GM19239 (cell line): ENCODE results near the gene PTPRT.

Experiments used
- DNase-seq: peaks from one replicate; pipeline ENCODE4 v3.0.0; 2011; ENCODE audit warnings: low spot score; ENCODE audit not compliant: insufficient read length
- FAIRE-seq: peaks from 2 replicates; lab custom pipeline; 2011; peaks lifted over from hg19 to GRCh38; lab: Jason Lieb, UNC

The PTPRT gene

DNA sequence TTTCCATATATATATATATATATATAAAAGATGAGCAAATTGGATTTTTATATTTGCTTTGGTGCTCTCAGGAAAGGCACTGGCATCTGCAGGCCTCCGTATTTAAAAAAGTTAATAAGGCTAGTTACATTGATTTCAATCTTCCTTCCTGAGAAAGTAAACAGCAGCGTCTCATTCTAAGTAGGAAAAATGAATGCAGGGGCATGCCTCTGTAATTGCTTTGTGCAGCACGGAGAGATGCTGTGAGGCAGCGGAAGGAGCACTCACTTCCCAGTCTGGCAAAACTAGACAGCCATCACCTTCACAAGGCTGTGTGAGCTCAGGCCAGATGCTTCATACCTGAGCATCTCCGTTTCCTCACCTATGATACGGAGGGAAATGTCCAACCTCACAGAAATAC, 303.7 kb downstream of the PTPRT start:
- DNase-seq (no peak), FAIRE-seq (no peak)

DNA sequence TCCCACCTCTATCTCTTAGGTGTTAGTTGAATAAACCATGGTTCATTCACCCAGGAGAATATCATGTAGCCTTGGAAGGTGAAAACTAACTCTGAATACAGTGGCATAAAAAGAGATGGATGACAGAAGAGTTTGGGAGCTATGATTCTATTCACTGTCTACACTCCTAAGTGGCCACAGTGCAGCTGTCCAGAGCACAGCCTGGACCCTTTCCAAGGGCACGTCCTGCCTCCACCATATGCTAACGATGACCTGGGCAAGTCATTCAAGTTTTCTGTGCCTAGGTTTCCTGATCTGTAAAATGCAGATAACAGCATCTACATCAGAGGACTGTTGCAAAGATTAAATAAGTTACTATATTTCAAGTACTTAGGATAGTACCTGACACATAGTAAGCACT, 314.1 kb downstream of the PTPRT start:
- DNase-seq (no peak), FAIRE-seq (no peak)

DNA sequence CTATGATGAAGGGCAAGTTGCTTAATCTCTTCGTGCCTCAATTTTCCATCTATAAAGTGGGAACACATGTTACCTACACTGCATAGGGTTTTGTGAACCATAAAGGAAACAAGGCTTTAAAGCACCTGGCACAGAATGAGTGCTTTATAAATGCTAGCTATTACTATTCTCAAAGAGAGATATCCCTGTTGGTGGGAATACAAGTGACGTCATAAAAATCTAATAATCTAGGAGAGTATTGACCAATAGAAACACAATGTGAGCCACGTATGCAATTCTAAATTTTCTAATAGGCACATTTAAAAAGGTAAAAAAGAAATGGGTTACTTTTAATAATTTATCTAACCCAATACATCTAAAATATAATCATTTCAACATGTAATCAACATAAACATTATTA, 316.4 kb downstream of the PTPRT start:
- FAIRE-seq (no peak), DNase-seq (no peak)

DNA sequence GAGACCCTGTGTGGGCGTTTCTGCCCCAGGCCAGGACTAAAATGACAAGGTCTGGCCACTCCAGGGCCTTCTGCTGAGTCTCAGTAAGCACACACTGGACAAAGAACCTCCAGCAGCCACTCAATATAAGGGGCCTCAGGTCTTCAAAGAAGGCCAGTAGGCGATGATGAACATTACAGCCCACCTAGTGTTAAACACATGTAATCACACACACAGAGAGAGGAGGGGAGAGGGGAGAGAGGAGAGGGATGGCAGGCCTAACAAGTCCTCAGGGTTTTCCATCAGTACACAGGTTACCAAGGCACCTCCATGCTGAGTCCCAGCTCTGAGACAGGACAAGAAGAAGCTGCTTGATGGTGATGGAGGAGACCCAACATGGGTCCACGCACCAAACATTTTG, 325.6 kb downstream of the PTPRT start:
- no peak for FAIRE-seq

DNA sequence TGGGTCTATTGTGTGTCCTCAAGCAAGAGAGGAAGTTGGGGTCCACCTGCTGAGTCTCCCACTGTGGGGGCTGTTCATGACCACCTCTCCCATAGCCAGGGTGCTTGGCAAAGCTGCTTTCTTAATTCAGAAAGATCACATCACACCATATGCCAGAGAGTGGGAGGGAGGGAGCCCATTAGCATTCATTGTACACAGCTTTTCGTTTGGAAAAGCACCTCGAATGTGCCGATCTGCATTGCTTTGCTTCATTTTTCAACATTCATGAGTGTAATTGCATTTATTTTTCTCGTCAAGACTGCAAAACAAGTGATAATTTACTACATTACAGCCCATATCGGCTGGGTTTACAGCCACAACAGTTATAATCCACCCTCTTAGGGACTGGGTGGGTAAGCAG, 327.3 kb downstream of the PTPRT start:
- FAIRE-seq: no peak

More for the DNA sequence above, 325.6 kb downstream of the PTPRT start:
- no peak for DNase-seq

DNA sequence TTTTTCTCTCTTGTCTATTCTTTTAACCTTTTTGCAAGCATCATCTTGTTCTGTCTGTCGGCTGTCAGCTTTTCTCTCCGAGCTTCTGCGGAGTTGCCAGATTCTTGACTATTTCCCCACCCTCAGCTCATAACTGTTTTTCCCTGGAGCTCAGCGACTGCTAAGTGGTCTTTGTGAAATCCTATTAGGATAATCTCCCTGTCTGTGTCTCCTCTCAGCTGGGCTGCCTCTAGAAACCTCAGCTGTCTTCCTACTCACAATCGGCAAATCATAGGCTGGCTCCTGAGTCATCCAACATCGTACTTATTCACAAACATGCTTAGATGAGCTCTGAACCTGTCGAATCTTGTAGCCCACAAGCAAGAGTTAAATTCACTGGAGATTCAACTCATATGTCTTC, 332.3 kb downstream of the PTPRT start:
- FAIRE-seq (no peak), DNase-seq (no peak)

More for the DNA sequence above, 327.3 kb downstream of the PTPRT start:
- DNase-seq: no peak

DNA sequence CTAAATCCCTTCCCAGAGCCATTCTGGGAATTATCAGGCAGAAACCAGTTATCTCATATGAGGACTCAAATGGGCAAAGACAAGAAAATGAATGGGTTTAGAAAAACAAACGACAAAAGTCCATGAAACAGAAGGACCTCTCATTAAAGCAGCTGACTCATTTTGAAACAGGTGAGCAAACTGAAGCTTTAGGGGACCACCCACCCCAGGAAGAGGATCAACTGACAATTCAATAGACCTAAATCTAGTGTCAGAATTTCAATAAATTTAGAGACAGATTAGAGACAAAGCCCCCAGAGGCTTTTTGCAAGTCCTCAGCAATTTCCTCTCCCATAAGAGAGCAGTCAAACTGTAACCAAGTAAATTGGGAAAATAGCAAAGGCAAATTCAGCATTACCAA, 333.8 kb downstream of the PTPRT start:
- FAIRE-seq (no peak), DNase-seq (no peak)

DNA sequence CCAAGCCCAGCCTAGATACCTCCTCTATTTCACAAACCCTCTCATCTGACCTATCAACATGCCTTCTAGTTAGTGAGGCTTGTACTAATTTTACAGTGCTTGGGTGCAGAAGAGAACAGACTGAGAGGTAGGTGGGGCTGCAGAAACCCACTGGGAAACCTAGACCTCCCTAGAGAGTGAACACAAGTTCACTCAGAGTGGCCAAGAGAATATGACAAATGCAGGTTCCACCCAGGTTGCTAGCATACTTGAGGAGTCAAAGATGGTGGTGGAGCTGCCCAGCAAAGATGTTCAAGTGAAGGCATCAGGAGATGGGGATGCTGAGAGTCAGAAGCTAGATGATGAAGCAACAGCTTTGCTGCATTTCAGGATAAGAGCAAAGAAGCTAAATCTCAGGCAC, 337.0 kb downstream of the PTPRT start:
- FAIRE-seq (no peak), DNase-seq (no peak)

DNA sequence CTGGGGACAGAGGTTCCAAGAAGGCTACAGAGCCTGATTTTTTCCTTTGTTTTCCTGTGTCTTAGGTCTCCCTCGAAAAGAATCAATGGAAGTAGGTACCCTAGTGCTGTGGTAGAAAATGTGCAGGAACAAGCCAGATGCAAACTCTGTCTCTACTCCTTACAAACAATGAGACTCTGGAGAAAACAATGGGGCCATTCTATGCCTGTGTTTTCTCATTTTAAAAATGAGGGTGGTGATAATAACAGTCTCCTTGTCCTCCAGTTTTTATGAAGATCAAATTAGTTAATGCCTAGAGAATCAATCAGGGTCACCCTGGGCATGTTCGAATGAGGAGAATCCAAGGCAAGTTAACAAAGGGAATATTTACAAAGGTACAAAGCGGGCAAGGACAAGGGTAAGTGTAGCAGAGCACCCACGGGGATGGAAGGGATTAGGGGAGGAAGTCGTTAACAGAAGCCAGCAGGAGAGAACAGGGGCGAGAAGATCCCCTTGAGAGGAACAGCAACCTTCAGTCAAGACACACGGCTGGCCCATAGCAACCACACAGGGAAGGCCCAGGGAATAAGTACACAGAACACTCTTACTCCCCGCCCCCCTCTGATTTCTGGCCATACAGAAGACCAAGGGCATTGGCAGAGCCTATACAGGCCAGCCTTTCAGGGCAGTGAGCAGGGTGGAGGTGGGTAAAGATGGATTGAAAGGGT, 342.8 kb downstream of the PTPRT start:
- FAIRE-seq (no peak), DNase-seq (no peak)

DNA sequence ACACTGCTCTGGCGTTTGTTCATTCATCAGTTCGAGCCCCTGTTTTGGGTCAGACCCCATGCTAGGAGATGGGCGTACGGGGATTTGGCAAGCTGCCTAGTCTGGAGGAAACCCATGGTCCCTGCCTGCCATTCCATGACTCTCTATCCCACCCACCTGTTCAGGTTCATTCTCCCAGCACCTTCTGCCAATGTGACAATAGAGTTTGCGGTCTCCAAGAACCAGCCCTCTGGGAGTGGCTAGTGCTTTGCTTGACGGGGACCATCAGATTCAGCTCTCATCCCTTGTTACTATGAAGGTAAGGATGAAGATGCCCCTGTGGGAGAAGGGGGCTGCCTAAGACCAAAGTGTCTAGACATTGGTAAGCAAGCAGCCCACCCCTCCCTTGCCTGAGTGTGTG, 345.0 kb downstream of the PTPRT start:
- DNase-seq (no peak), FAIRE-seq (no peak)

DNA sequence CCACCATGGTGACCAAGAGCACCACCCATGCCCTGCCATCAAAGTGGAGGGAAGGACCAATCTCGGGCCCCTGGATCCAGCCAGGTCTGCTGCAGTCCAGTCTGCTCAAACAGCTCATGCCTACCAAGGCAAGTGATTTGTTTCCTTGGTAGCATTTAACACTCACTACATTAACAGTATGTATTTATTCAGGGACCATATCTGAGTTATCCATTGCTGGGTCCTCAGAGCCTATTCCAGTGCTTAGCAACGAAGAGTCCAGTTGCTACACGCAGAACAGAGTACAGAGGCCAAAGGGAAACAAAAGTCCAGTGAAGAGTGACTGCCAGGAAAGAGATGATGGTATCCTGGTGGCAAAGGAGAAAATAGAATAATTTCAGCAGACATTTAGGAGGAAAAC, 352.2 kb downstream of the PTPRT start:
- no peak for FAIRE-seq
- no peak for DNase-seq

DNA sequence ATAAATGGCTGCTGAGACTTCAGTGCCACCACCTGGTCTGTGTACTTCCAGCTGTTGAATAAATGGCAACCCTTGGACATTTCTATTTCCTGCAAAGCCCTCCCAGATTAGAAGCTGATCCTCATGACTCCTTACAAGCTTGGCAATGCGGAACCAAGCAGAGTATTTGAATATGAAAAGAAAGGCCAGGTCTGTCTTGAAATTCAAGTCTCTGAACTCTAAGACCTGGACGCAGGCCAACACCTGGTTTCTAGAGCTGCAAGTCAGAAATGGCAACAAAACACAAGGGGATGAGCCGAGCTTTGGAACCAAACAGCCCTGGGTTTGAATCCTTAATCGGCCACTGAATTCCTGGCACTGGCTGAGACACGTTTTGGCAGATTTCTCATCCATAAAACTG, 353.4 kb downstream of the PTPRT start:
- no peak for FAIRE-seq
- no peak for DNase-seq

DNA sequence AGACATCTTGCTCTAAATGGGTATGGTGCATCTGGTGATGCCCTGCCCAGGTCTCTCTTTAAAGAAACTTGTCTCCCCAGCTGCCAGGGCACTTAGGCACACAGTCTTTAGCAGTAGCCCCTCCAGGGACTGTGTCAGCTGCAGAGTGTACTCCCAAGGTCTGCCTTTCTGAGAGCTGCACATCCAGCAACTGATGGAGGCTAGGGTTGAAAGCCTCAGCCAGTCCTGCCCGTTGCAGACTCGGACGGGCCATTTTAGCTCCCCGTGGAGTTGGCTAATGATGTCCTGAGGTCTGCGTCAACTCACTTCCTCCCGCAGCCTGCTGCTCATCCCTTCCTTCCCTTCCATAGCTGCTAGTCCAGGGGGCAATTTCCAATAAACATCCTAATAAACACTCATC, 381.8 kb downstream of the PTPRT start:
- FAIRE-seq: no peak

DNA sequence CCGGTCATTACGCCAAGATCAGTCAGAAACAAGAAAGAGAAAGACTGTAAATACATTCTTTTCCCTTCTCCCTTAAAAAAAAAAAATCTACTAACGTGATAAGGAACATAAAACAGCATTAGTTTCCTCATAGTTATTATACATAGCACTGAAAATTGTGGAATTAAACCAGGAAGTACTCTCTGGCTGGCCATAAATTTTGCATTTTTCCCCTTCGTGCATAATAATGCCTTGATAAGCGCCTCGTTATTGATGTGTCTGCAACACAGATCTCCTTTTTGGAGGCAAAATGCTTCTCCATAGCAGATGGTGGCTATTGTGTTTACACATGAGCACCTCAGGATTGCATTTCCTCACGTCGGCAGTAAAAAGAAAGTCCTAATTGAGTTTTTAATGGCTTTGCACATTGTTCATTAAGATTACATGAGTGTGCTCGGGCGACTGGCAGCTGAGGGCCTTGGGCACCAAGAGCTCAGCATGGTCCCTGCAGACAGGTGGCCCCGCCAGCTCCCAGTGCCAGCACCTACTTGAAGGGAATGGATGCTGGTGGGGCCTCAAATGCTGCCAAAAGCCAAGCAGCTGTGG, 394.5 kb downstream of the PTPRT start:
- DNase-seq: no peak

More for the DNA sequence above, 381.8 kb downstream of the PTPRT start:
- no peak for DNase-seq

DNA sequence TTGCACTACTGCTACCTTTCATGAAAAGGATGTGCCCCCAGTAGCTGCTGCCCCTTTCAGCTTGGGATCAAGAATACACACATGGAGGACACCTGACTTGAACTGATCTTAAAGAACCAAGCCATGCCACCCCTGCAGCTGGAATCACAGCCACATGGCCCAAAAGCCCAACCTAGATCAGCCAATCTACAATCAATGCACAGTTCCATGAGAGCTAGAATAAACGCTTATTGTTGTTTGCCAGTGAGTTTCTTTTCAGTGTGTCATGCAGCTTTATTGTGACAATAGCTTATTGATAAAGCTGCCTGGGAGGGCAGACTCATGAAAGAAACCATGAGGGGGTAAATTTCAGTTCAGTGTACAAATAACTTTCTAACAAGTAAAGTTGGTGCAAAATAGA, 397.7 kb downstream of the PTPRT start:
- no peak for DNase-seq
- FAIRE-seq: no peak

More for the DNA sequence above, 394.5 kb downstream of the PTPRT start:
- no peak for FAIRE-seq

DNA sequence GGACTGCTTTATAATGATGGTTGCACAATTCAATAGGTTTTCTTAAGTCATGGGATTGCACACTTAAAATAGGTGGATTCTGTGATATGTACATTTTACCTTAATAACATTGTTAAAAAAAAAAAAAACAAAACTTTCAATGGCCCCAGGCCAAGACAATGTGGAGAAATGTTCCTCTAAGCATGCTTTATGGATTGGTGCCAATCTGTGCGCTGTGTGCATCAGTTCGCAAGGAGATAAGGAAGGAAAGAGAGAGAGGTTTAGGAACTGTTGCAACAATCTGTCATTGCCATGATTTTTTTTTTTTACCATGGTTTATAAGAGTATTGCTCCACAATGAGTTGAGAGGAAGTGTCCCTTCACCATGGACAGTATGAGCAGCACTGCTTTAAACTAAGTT, 399.6 kb downstream of the PTPRT start:
- FAIRE-seq (no peak), DNase-seq (no peak)

DNA sequence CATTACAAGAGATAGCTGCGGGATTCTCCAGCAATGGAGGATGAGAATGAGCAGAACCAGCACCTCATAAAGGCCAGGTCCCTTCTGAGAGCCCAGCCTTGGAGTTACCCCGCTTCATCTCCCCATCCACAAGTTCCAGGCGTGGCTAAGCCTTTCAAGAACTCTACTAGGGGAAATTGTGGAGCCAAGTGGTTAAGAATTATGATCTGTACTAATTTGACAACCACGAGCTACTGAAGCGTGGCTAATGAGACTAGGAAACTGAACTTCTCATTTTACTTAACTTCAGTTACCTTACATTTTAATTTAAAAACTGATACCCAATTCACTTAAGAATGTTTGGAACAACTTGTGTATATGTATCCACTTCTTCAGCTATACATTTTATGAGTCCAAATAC, 401.0 kb downstream of the PTPRT start:
- FAIRE-seq (no peak), DNase-seq (no peak)

DNA sequence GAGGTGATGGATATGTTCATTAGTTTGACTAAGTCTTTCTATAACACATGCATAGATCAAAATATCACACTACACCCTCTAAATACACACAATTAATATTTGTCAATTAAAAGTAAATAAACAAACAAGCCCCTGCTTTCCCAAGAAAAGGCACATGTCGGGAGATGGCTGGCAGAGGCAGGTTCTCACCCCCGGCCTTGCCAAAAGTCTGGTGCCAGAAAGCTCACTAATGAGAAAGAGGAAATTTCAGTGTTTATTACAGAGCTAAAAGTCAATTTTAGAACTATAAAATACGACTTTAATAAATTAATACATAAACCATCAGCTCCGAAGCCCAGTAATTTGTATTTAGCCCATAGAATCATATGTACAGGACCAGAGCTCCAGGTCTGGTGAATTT, 404.7 kb downstream of the PTPRT start:
- no peak for FAIRE-seq
- no peak for DNase-seq

DNA sequence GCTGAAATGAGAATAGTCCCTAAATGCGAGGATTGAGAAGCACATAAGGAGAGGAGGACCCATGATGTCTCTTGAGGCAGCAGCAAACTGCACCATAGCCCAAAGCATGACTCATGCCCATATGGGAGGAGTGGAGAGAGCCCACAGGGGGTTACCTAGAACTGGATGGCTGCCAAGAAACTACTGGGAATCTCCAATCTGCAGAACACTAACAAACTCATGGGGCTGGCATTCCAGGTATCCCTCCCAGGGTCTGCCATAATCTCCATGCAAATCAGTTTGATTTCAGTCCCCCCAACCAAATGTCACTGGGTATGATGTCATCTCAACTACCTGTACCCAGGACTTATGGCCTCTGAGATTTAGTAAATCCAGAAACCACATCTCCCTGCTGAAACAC, 410.5 kb downstream of the PTPRT start:
- FAIRE-seq: no peak
- DNase-seq: no peak

DNA sequence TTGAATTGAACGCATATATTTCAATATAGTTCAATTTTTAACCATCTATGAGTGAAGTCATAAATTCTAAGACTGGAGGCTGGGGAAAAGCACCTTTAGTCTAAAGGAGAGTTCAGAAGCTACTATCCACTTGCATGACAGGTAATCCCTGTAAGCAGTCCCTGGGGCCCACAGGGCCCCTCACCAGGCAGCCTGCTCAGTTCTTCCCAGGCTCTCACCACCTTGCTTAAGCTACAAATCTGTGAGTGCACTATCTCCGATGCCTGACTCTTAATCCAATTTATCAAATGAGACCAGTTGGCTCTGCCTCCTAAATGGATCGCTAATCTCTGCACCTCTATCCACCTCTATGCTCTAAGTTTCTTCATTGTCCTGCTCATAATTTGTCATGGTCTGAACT, 413.8 kb downstream of the PTPRT start:
- DNase-seq: no peak
- no peak for FAIRE-seq

DNA sequence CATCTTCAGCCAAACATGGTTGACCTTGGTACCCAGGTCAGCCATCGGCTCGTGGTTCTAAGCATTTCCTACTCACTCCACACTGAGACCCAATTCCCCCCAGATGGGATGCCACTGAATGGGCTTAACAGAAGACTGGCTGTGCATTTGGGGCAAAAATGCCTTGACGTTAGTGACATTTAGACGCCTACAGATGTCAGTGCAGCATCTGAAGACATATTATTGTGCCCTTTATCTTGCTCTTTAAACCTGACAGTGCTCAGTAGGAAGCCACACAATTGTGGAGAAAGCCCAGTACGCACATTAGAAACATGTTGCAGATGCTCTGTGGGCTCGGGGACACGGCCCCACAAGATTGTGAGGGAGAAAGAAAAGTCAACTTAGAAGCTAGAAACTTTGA, 414.7 kb downstream of the PTPRT start:
- FAIRE-seq: no peak
- DNase-seq: no peak

DNA sequence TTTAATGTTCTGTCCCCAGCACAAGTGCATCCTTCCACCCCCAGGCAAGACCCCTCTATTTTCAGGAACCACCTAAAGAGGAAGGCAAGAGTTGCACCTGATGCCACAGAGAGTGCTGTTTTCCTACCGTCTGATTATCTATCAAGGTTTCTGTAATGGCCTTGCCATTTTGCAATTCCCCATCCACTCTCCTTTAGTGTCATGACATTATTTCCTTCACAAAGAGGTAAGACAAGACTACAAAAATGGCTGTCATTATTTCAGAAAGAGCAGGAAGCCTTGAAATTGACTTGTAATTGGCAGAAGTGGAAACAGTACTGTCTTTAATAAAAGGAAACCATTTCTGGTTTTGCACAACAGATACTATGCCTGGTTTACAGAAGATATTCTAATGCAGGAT, 426.7 kb downstream of the PTPRT start:
- DNase-seq: no peak
- FAIRE-seq: no peak
